HepG2 (cell line): ENCODE data around the gene SYNPO2L. TPM values are rescaled to one million over a fixed set of nuclear protein-coding genes. Genes with fewer than 3 reads are reported as not detected.

ENCODE experiments used
- ATF7-NPFF ChIP-seq: sonication (generic); formaldehyde crosslinking; IDR thresholded peaks from 2 replicates; pipeline ENCODE4 v1.8.1; 2023; ENCODE audit warnings: mild to moderate bottlenecking, low read depth, missing genetic modification reagents, moderate library complexity
- HNF4A ChIP-seq: sonication (generic); formaldehyde crosslinking; IDR thresholded peaks from 2 replicates; pipeline ENCODE4 v1.4.0; 2020; ENCODE audit warnings: missing genetic modification reagents
- HOXA7 ChIP-seq: sonication (generic); formaldehyde crosslinking; IDR thresholded peaks from 2 replicates; pipeline ENCODE4 v1.8.1; 2022; ENCODE audit warnings: mild to moderate bottlenecking, missing genetic modification reagents, moderate library complexity
- KDM3A ChIP-seq: IDR thresholded peaks from 2 replicates; pipeline ENCODE4 v1.6.1; 2018; ENCODE audit warnings: low read depth, missing compliant biosample characterization
- KMT2B ChIP-seq: IDR thresholded peaks from 2 replicates; pipeline ENCODE4 v1.6.1; 2016; ENCODE audit warnings: missing genetic modification reagents, missing compliant biosample characterization
- MEIS1 ChIP-seq: sonication (generic); formaldehyde crosslinking; IDR thresholded peaks from 2 replicates; pipeline ENCODE4 v1.9.0; 2021; ENCODE audit warnings: mild to moderate bottlenecking, missing genetic modification reagents, moderate library complexity, borderline replicate concordance
- MTERF4 ChIP-seq: sonication (generic); formaldehyde crosslinking; IDR thresholded peaks from 2 replicates; pipeline ENCODE4 v1.8.0; 2023; ENCODE audit warnings: mild to moderate bottlenecking, missing genetic modification reagents
- NFRKB ChIP-seq: fragments of 450-650 bp; IDR thresholded peaks from 2 replicates; pipeline ENCODE4 v1.6.1; 2017
- SOX13 ChIP-seq, 3 experiments: fragments of 450-650 bp in 1 of 3; sonication (generic) in 1 of 3; formaldehyde crosslinking in 1 of 3; IDR thresholded peaks in 2 of 3; conservative IDR thresholded peaks in 1 of 3; 2 replicates each; pipeline versions ENCODE4 v1.5.0 to v1.6.1; 2016 to 2020; ENCODE audit warnings: antibody characterized with exemption in 1 of 3, mild to moderate bottlenecking in 1 of 3, missing compliant biosample characterization in 1 of 3, missing genetic modification reagents in 1 of 3, moderate library complexity in 1 of 3
- TAF1 ChIP-seq: sonication (generic); formaldehyde crosslinking; IDR thresholded peaks from 2 replicates; pipeline ENCODE4 v1.4.0; 2020; ENCODE audit warnings: missing genetic modification reagents
- TEF ChIP-seq: sonication (generic); formaldehyde crosslinking; IDR thresholded peaks from 2 replicates; pipeline ENCODE4 v1.5.0; 2020; ENCODE audit warnings: missing genetic modification reagents
- ZBTB37 ChIP-seq: sonication (generic); formaldehyde crosslinking; IDR thresholded peaks from 2 replicates; pipeline ENCODE4 v1.4.0; 2020; ENCODE audit warnings: mild to moderate bottlenecking, missing genetic modification reagents
- ZNF121 ChIP-seq: sonication (generic); formaldehyde crosslinking; IDR thresholded peaks from 2 replicates; pipeline ENCODE4 v1.5.0; 2020; ENCODE audit warnings: mild to moderate bottlenecking, missing genetic modification reagents
- ZSCAN29 ChIP-seq: sonication (generic); formaldehyde crosslinking; conservative IDR thresholded peaks from 2 replicates; pipeline ENCODE4 v1.4.0; 2020; ENCODE audit warnings: mild to moderate bottlenecking, missing genetic modification reagents
- polyA plus RNA-seq, 8 experiments: library from polyadenylated mRNA; depleted of rRNA in 3 of 8; stranded (reverse) in 7 of 8; unstranded in 1 of 8; fragments of >200 nt; fragmentation: Illumina TruSeq in 4 of 8; extraction: Trizol in 4 of 8; gene quantifications; 2 replicates each; pipeline versions ENCODE4 v1.2.1 to v1.2.3, GENCODE V29; 2011 to 2016; ENCODE audit warnings: low read depth in 4 of 8, missing spikeins in 1 of 8, mixed read lengths in 1 of 8; ENCODE audit not compliant: insufficient read depth in 1 of 8
- total RNA-seq, 5 experiments: library from RNA; depleted of rRNA; stranded (reverse); fragments of >200 nt; fragmentation: Illumina TruSeq; extraction: Trizol; gene quantifications; 2 replicates each; pipeline ENCODE4 v1.2.3, GENCODE V29; 2016; ENCODE audit warnings: low read depth in 1 of 5
- TF ChIP-seq, protein P1 (sequence below): IDR thresholded peaks from 2 replicates; pipeline ENCODE4 v1.6.1; 2016; ENCODE audit warnings: missing genetic modification reagents, missing compliant biosample characterization
- TF ChIP-seq, protein P2 (sequence below): sonication (generic); formaldehyde crosslinking; conservative IDR thresholded peaks from 2 replicates; pipeline ENCODE4 v1.8.0; 2022; ENCODE audit warnings: mild to moderate bottlenecking, moderate library complexity, missing genetic modification reagents
- TF ChIP-seq, protein P3 (sequence below): sonication (generic); formaldehyde crosslinking; IDR thresholded peaks from 2 replicates; pipeline ENCODE4 v1.5.0; 2020; ENCODE audit warnings: mild to moderate bottlenecking, missing genetic modification reagents

The SYNPO2L gene
- total and polyA plus RNA-seq, 2 of the 13 experiments (the other 11 are each of a cell fraction or from before 2014, with no cell fraction given), result not detected

DNA sequence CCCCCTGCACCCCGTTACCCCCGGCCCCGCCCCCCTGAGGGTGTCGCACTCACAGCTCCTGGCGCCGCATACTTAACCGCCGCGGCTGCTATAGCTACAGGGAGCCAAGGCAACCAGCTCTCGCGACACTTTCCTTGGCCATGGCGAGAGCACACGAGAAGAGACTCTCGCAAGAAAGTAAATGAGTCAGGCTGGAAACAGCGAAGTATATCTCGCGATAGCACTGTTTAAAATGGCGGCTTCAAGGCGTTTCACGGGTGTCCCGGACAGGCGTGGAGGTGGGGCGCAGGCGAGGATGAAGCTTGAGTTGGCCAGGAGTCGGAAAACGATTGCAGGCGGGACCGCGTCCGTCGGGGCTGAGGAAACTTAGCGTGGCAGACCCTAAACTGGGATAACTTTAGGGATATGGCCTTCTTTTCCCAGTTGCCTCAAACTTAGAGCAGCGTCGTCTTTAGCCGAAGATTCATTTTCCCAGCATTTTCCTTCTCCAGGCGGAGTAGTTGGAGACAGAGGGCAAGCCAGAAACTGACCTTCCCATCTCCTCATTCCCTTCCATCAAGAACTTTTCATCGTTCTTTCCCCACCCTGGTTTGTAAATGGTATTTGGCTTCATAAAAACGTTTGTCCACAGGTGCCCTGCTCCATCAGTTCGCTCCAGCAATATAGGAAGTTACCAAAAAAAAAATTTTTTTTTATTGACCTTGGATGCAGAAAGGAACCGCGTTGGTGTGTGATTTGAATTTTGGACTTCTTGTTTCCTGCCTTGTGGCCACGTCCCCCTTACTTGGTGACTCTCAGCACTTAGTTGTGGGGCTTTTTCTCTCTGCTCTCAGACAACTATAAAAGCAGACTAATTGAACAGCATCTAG lies 29.7 kb downstream of the SYNPO2L start (continued):
- TF ChIP-seq SOX13 (IDR thresholded peaks at IDR 0.05) (no peak), SOX13 (CRISPR knock-in tag; conservative IDR thresholded peaks at IDR 0.05 in 1 of 2, IDR thresholded peaks at IDR 0.05 in 1 of 2) (0 out of 4 replicates have a peak, but pooled peaks of 1 of the 2 experiments have one; percentile 15), ZSCAN29 (CRISPR knock-in tag) (no peak), ZNF121 (CRISPR knock-in tag) (no peak), MEIS1 (CRISPR knock-in tag) (peak; percentile 38; the same call in 1 of the 2 replicates), TEF (CRISPR knock-in tag) (no peak), ZBTB37 (CRISPR knock-in tag) (no peak), MTERF4 (CRISPR knock-in tag) (peak; percentile 73; the same call in 1 of the 2 replicates), KDM3A (CRISPR knock-in tag) (no peak), KMT2B (CRISPR knock-in tag) (peak; percentile 56; the same call in 1 of the 2 replicates), HNF4A (CRISPR knock-in tag) (no peak), HOXA7 (no peak), TAF1 (CRISPR knock-in tag) (peak; percentile 88), ATF7-NPFF (CRISPR knock-in tag) (no peak), NFRKB (peak; percentile 82)
- TF ChIP-seq, protein P1, sequence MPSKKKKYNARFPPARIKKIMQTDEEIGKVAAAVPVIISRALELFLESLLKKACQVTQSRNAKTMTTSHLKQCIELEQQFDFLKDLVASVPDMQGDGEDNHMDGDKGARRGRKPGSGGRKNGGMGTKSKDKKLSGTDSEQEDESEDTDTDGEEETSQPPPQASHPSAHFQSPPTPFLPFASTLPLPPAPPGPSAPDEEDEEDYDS (CRISPR knock-in tag), result peak; percentile 86
- TF ChIP-seq, protein P2, sequence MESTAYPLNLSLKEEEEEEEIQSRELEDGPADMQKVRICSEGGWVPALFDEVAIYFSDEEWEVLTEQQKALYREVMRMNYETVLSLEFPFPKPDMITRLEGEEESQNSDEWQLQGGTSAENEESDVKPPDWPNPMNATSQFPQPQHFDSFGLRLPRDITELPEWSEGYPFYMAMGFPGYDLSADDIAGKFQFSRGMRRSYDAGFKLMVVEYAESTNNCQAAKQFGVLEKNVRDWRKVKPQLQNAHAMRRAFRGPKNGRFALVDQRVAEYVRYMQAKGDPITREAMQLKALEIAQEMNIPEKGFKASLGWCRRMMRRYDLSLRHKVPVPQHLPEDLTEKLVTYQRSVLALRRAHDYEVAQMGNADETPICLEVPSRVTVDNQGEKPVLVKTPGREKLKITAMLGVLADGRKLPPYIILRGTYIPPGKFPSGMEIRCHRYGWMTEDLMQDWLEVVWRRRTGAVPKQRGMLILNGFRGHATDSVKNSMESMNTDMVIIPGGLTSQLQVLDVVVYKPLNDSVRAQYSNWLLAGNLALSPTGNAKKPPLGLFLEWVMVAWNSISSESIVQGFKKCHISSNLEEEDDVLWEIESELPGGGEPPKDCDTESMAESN (CRISPR knock-in tag), result no peak; the same call in 1 of the 2 replicates
- TF ChIP-seq, protein P3, sequence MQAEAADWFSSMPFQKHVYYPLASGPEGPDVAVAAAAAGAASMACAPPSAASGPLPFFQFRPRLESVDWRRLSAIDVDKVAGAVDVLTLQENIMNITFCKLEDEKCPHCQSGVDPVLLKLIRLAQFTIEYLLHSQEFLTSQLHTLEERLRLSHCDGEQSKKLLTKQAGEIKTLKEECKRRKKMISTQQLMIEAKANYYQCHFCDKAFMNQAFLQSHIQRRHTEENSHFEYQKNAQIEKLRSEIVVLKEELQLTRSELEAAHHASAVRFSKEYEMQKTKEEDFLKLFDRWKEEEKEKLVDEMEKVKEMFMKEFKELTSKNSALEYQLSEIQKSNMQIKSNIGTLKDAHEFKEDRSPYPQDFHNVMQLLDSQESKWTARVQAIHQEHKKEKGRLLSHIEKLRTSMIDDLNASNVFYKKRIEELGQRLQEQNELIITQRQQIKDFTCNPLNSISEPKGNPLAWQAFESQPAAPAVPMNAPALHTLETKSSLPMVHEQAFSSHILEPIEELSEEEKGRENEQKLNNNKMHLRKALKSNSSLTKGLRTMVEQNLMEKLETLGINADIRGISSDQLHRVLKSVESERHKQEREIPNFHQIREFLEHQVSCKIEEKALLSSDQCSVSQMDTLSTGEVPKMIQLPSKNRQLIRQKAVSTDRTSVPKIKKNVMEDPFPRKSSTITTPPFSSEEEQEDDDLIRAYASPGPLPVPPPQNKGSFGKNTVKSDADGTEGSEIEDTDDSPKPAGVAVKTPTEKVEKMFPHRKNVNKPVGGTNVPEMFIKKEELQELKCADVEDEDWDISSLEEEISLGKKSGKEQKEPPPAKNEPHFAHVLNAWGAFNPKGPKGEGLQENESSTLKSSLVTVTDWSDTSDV (CRISPR knock-in tag), result no peak
